Measurements from ENCODE around the gene ATP11C. TPM values are rescaled to one million over a fixed set of nuclear protein-coding genes. Genes with fewer than 3 reads are reported as not detected.

ATP11C gene
- total RNA-seq, 1 experiment from 2014 or later = 48.2 TPM

DNA sequence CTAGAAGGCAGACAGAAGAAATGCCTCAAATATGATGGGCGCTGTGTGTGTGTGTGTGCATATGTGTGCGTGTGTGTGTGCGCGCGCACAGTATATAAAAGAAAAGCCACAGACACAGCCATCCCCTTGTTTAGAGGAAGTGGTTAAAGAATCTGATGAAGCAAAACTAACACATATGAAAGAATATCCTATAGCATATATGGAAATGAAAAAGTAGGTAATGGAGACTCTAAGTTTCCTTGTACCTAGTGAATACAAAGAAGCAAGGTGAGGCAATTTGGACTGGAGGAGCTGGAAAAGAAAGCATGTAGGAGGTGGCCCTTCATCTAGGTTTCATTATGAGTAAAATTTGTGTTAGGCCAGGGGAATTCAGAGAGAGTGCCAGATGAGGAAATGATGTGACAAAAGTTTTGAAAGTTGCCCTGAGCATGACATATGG lies 166.3 kb downstream of the ATP11C start:
- Histone ChIP-seq H3K27me3 (no peaks in the 10 kb centered on the region), H3K27ac (no peak overlapping the region), H3K9me3 (replicated peaks) (no peaks in the 10 kb centered on the region), H3K4me3 (no peak overlapping the region), H3K4me1 (peaks cover 20% of the 10 kb centered on the region), H3K36me3 (peaks cover 5% of the 10 kb centered on the region; the same call in 1 of the 2 replicates)
- no peak for DNase-seq

DNA sequence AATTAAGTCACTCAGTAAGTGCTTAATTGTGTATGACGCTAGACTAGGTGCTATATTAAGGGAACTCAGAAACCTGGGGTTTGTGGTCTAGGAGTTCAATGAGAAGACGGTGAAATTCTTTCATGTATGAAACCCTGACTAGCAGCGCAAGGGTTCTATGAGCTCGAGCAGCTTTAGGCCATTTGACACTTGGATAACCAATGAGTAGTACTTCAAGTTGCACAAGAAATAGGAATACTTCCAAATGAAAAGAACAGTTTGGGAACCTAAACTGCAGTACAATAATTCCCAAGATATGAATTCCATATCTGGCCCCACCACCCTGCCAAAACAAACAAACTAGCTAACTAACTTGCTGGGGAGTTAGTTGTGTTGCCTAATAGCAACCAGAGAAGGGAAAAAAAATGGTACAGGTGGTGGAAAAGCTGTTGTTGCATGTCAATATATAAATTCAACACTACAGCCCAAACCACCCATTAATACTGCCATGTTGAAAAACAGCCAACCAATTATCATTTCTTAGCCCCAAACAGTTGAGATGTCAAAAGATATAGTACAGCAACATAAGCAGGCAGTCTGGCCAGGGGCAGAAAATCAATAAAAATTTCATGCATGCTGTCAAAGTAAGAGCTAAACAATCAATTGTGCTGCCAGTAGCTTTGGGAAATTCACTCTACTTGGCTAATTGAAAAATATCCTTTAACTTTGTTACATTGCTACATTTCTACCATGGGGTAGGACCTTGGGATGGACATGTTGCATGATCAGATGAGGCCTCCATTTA lies 170.3 kb downstream of the ATP11C start:
- Histone ChIP-seq H3K4me3 (no peak overlapping the region), H3K4me1 (no peaks in the 10 kb centered on the region), H3K27ac (no peak overlapping the region), H3K27me3 (no peaks in the 10 kb centered on the region), H3K36me3 (peaks cover 3% of the 10 kb centered on the region; the same call in 1 of the 2 replicates), H3K9me3 (replicated peaks) (no peaks in the 10 kb centered on the region)
- no peak for DNase-seq

DNA sequence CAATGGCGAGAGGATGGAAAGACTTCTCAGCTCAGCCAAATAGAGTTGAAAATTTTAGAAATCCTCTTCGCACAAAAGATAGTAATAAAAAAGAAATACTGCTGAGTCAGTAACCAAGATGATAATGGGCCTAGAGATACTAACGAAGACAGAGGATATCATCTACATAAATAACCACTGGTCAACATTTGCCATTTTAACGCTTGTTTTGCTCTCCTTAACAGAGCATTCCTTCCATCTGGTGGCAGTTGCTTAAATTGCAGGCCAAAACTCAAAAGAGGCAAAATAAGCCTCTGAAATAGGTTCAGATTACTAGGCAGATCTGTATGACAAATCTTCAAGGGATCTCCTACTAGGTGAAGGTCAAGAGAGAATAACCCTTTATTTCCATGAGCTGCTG lies 173.2 kb downstream of the ATP11C start:
- Histone ChIP-seq H3K36me3 (no peaks in the 10 kb centered on the region), H3K4me3 (no peak overlapping the region), H3K27me3 (no peaks in the 10 kb centered on the region), H3K27ac (no peak overlapping the region), H3K4me1 (no peaks in the 10 kb centered on the region), H3K9me3 (replicated peaks) (no peaks in the 10 kb centered on the region)
- peak in 1 of 2 experiments; percentile 23 for DNase-seq

DNA sequence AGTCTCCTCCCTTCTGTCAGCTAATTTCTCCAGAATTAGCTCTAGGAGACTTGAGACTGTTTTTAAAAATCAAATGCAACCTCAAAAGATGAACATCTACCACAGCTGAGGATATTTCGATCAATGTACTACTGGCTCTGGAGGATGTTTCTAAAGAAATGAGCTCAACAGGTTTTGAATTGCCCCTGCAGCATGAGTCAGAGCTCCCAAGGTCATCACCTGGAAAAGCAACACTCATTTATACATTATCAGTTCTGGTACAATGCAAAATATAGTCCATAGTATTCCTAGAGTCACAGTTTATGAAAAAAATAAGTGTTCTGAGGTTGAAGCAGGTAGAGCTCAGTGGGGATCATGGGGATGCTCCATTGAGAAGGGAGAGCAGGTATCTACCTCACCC lies 174.0 kb downstream of the ATP11C start:
- Histone ChIP-seq H3K36me3 (no peaks in the 10 kb centered on the region), H3K27me3 (no peaks in the 10 kb centered on the region), H3K4me3 (no peak overlapping the region), H3K4me1 (no peaks in the 10 kb centered on the region), H3K9me3 (replicated peaks) (no peaks in the 10 kb centered on the region), H3K27ac (no peak overlapping the region)
- DNase-seq = no peak

DNA sequence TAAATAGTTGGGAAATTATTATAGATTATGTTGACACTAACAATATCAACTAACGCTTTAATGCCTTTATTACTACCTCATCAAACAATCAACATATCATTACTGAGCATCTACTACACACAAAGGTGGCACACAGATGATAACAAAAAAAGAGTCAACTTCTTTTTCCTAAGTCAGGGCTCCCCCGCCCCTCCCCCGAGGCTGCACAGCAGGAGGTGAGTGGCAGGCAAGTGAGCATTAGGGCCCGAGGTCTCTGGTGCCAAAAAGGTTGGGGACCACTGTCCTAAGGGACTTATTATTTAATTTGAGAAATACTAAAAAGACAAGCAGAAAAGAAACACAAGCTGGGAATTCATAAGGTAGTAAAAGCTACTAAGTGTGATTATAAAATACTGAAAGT lies 174.6 kb downstream of the ATP11C start:
- no peaks in the 10 kb centered on the region for H3K9me3 ChIP-seq (replicated peaks)
- H3K4me3 ChIP-seq = no peak overlapping the region
- H3K27ac ChIP-seq = no peak overlapping the region
- H3K27me3 ChIP-seq = no peaks in the 10 kb centered on the region
- no peak for DNase-seq
- H3K36me3 ChIP-seq = no peaks in the 10 kb centered on the region
- H3K4me1 ChIP-seq = no peaks in the 10 kb centered on the region

DNA sequence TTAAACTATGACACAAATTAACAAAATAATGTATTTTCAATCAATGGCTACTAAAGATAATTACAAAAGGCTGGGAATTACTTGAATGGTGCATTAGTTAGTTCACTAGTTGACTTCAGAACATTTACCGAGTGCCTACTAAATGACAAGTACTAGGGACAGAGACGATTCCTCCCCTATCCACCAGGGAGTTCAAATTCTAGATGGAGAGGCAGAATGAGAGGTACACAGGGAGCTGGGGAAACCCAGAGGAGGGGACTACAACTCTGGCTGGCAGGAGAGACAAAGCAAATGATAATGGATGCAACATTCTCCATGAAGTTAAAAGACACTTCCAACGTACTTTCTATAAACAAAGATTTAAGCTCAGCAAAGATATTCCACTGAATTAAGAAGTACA lies 181.8 kb downstream of the ATP11C start:
- no peaks in the 10 kb centered on the region for H3K4me1 ChIP-seq
- H3K9me3 ChIP-seq (replicated peaks) = no peaks in the 10 kb centered on the region
- H3K36me3 ChIP-seq = no peaks in the 10 kb centered on the region
- no peak overlapping the region for H3K4me3 ChIP-seq
- no peak overlapping the region for H3K27ac ChIP-seq
- H3K27me3 ChIP-seq = no peaks in the 10 kb centered on the region
- DNase-seq = no peak

DNA sequence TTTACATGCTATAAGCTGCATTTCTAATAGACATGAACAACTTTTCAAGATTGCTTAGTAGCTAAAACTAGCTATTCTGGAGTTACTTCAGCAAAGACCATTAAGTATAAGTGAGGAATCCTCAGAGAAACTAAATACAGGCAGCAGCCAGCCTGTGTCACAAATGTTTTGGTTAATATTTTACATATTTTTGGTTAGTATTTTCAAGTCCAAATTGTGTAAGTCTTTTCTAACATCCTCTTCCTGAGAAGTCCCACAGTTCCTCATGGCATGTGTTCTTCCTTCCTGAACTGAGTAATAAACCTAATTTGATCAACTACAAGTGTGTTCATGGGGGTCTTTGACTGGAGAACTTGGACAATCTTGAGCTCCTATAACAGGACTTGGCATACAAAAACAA lies 182.5 kb downstream of the ATP11C start:
- DNase-seq = no peak
- no peaks in the 10 kb centered on the region for H3K4me1 ChIP-seq
- H3K27me3 ChIP-seq = no peaks in the 10 kb centered on the region
- H3K9me3 ChIP-seq (replicated peaks) = no peaks in the 10 kb centered on the region
- no peak overlapping the region for H3K27ac ChIP-seq
- no peaks in the 10 kb centered on the region for H3K36me3 ChIP-seq
- no peak overlapping the region for H3K4me3 ChIP-seq

DNA sequence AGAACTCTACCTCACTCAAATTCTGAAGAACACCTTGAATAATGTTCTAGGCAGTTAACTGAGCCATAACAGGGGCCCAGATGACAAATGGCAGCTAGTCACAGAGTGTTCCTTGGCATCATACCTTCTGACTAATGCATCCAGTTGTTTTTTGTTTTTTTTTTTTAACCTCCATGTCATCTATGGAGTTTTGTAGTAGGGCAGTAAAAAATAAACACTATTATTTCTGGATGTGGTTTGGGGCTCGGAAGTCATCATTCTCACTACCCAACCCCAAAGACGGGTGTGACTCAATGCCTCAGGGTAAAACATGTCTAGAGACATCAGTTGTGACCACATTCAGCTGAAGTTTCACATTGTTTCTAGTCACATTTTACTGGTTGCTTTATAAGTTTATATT lies 193.7 kb downstream of the ATP11C start:
- Histone ChIP-seq H3K4me3 (no peak overlapping the region), H3K27me3 (no peaks in the 10 kb centered on the region), H3K9me3 (replicated peaks) (no peaks in the 10 kb centered on the region), H3K36me3 (no peaks in the 10 kb centered on the region; the same call in none of the 2 replicates), H3K27ac (peak overlapping the region; percentile 53), H3K4me1 (peaks cover 11% of the 10 kb centered on the region)
- DNase-seq = peak; percentile 19 to 42

DNA sequence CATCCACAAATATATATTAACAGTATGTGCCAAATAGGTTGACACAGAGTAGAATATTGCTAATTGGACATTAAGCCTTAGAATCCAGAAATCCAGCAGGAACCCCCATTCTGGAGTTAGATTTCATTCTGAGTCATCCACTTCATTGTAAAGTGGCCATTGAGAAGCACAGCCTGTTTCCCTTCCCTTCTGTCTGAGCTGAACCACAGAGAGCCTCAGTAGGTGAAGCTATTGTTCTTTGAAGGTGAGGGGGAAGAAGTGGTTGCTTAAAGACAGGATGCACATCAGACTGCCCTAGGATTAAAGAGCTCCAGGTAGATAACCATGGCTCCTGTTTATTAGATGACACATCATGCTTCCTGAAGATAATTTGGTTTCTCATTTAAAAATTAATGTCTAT lies 194.3 kb downstream of the ATP11C start:
- H3K4me3 ChIP-seq = no peak overlapping the region
- peaks cover 11% of the 10 kb centered on the region for H3K4me1 ChIP-seq
- H3K9me3 ChIP-seq (replicated peaks) = no peaks in the 10 kb centered on the region
- H3K27me3 ChIP-seq = no peaks in the 10 kb centered on the region
- H3K27ac ChIP-seq = peak overlapping the region; percentile 53
- DNase-seq = peak; percentile 2 to 50
- H3K36me3 ChIP-seq = no peaks in the 10 kb centered on the region; the same call in none of the 2 replicates

DNA sequence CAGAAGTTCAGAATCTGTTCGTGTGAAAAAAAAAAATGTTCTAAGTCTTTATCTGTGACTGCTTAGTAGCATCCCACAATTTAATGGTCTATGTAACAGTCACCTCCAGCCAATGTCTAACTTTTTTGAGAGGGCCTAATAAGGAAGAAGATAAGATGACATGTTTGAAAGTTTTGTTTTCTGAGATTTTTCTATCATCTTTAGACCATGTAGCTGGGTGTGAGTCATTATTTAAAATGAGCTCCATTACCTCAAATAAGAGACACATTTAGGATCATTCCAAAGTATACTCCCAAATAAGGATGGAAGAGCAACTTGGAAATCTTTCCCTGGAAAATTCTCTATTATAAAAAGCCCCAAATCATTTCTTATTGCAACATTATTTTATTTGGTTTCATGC lies 196.7 kb downstream of the ATP11C start:
- Histone ChIP-seq H3K27me3 (no peaks in the 10 kb centered on the region), H3K27ac (no peak overlapping the region), H3K9me3 (replicated peaks) (no peaks in the 10 kb centered on the region), H3K4me1 (peaks cover 11% of the 10 kb centered on the region), H3K36me3 (no peaks in the 10 kb centered on the region; the same call in 1 of the 2 replicates), H3K4me3 (no peak overlapping the region)
- DNase-seq = no peak

DNA sequence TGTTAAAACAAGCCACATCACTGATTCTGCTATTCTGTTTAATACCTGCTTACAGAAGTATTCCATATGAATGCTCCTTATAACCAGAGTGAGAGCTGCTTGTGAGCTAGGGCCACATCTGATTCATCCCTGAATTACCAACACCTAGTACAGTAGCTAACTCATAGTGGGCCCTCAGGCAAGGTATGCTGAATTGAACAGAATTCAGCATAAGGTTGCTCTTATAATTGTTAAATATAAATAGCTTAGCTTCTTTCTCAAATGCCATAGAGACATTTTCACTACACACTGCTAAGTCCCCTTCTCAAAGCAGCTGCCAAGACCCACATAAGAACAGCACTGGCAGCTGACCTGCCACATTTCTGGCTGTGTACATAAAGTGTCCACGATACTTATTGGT lies 197.9 kb downstream of the ATP11C start:
- no peak for DNase-seq
- Histone ChIP-seq H3K9me3 (replicated peaks) (no peaks in the 10 kb centered on the region), H3K4me3 (no peak overlapping the region), H3K27me3 (no peaks in the 10 kb centered on the region), H3K27ac (no peak overlapping the region), H3K36me3 (no peaks in the 10 kb centered on the region; the same call in none of the 2 replicates), H3K4me1 (peaks cover 11% of the 10 kb centered on the region)

DNA sequence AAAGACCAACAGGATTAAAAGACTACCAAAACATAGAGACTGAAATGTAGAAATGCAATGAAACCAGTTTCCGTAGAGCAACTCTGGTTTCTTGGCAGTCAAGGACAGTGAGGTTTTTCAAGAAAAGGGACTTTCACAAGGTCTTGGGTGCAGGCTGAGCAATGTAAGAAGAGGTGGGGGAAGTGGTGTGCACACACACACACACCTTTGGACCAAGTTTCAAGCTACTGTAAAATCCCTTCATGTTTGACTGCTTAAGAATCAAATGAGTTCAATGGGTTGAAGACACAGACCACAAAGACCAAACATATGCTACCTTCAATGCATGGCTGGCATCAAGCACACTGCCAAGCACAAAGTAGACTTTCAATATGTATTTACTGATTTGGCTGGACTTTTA lies 207.1 kb downstream of the ATP11C start:
- Histone ChIP-seq H3K27ac (no peak overlapping the region), H3K4me1 (no peaks in the 10 kb centered on the region)

DNA sequence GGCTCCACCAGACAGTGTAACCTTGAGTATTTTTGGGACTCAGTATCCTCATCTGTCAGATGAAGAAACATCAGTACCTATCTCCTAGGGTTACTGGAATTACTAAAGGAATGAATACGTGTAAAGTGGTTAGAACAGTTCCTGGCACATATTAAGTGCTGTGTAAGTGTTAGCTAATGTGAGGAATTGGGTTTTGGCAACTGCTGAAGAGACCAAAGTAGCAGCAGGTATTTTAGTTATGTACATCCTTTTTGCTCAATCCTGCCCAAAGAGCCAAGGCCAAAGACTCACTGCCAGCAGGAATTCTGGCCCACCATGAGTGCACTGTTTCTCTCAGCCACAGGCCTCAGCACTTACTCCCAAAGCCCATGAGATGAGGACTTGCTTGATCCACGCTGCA lies 208.2 kb downstream of the ATP11C start:
- Histone ChIP-seq H3K9me3 (replicated peaks) (no peaks in the 10 kb centered on the region), H3K36me3 (no peaks in the 10 kb centered on the region), H3K27me3 (no peaks in the 10 kb centered on the region), H3K4me1 (no peaks in the 10 kb centered on the region), H3K27ac (no peak overlapping the region), H3K4me3 (no peak overlapping the region)
- no peak for DNase-seq

More for the DNA sequence above, 207.1 kb downstream of the ATP11C start:
- no peaks in the 10 kb centered on the region for H3K27me3 ChIP-seq
- H3K36me3 ChIP-seq = no peaks in the 10 kb centered on the region
- H3K4me3 ChIP-seq = no peak overlapping the region
- no peak for DNase-seq
- no peaks in the 10 kb centered on the region for H3K9me3 ChIP-seq (replicated peaks)

DNA sequence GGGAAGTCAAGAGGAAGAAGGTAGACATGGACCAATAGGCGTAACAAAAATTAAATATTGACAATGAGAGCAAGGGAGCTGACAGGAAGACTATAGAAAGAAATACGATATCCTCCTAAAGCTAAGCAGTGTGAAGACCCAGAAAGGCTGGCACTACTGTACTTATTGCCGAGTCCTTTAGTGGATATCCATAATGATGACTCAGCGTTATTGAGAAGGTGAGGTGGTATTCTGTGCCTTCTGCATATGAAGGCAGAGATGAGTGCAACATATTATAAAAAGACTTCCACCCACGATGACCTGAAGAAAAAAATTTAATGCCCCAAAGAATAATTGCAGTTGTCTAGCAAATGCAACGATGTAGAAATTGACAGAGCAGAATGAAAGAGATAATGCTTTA lies 211.9 kb downstream of the ATP11C start:
- no peak for DNase-seq
- no peak overlapping the region for H3K4me3 ChIP-seq
- no peaks in the 10 kb centered on the region for H3K9me3 ChIP-seq (replicated peaks)
- H3K27ac ChIP-seq = no peak overlapping the region
- no peaks in the 10 kb centered on the region for H3K4me1 ChIP-seq
- no peaks in the 10 kb centered on the region for H3K27me3 ChIP-seq
- no peaks in the 10 kb centered on the region for H3K36me3 ChIP-seq

DNA sequence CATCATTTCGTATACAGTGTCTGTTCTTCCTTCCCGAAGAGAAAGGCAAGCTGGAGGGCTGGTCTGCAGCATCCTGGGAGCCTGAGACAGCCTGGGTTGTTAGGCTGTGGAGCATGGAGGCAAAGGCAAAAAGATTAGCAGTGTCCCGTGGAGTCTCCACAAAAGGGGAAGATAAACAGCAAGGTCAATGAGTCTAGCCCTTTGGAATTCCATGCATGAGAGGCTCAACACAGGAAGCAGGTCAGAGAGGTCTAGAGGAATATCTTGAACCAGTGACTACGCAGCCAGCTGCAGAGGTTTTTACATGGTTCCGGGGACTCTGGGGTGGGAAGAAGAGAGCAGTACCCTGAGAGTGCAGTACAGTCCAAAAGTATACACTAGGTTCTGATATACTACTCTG lies 212.7 kb downstream of the ATP11C start:
- Histone ChIP-seq H3K36me3 (no peaks in the 10 kb centered on the region), H3K4me3 (no peak overlapping the region), H3K4me1 (no peaks in the 10 kb centered on the region), H3K9me3 (replicated peaks) (no peaks in the 10 kb centered on the region), H3K27ac (peak overlapping the region; percentile 24; the same call in 1 of the 2 replicates), H3K27me3 (no peaks in the 10 kb centered on the region)
- peak; percentile 29 to 47 for DNase-seq

DNA sequence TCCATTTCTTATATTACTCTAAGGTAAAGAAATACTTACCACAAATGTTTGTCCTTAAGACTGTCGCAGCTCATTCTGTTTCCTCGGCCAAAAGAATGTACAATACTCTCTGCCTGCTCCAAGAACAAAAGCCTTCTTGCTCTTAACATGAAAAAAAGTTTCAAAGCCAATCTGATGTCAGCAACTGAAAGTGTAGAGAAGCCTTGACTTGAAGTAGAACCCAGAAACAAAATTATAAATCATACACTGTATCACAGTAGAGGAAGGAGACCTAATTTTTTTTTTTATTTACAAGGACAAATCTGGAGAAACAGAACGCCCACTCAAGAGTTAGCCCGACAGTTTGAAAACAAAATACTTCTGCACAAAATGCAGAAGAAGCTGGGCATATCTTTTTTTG lies 224.8 kb downstream of the ATP11C start, which contains the start of gene MCF2:
Gene MCF2, minus strand, starts transcription at position 101 of the 400 bp plus-strand sequence. CDS start 56,423 bp downstream, outside the sequence.
- H3K4me3 ChIP-seq = no peak within 1 kb of the TSS
- DNase-seq = no peak
- no peaks in the 10 kb centered on the region for H3K4me1 ChIP-seq
- H3K27ac ChIP-seq = no peak within 1 kb of the TSS
- H3K27me3 ChIP-seq = no peaks in the 10 kb centered on the region
- no peaks in the 10 kb centered on the region for H3K9me3 ChIP-seq (replicated peaks)
- H3K36me3 ChIP-seq = no peaks in the 10 kb centered on the region
